ENCODE data around the gene TMEM175.

GRCh38 chr4:884896-885295, 47.4 kb upstream of the TMEM175 start:
- TF ChIP-seq CTCF (conservative IDR thresholded peaks at IDR 0.05; ENCODE audit: low read depth, low read length) (no peak), EZH2 (IDR thresholded peaks at IDR 0.05; ENCODE audit: borderline replicate concordance, low read depth, low read length, poor library complexity, severe bottlenecking) (no peak)
